SK-N-MC (cell line): ENCODE results near the gene ACOT12.

Experiments
- EZH2 ChIP-seq: fragments of 200-600 bp; sonication (generic); IDR thresholded peaks from one replicate; pipeline ENCODE4 v1.6.1; 2017; ENCODE audit warnings: antibody characterized with exemption
- FOXP2 ChIP-seq: optimal IDR thresholded peaks from 2 replicates; pipeline ENCODE3; 2011; ENCODE audit warnings: mild to moderate bottlenecking, moderate library complexity; ENCODE audit not compliant: insufficient read depth; ENCODE audit errors: extremely low read length, control extremely low read depth
- POLR2AphosphoS5 ChIP-seq: IDR thresholded peaks from 2 replicates; pipeline ENCODE4 v1.6.1; 2012; ENCODE audit warnings: mild to moderate bottlenecking, low read depth, low read length, borderline replicate concordance

DNA sequence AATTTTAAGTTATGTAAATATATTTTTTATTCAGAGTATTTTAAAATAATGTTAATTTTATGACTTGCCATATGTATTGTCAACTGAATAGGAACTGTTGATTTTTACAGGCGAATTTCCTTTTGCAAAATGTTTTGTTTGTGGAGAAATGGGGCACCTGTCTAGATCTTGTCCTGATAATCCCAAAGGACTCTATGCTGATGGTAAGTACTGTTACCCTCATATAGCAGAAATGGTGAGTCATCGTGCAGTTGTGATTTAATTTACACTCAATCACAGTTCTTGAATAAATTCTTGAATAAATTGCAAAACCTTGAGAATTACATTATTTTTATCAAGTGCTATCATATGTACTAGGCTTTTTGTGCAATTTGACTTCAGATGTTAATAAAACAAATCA lies 85.1 kb downstream of the ACOT12 start:
- TF ChIP-seq POLR2AphosphoS5: no peak
- TF ChIP-seq EZH2: no peak
- no peak for TF ChIP-seq FOXP2
